CD4-positive, alpha-beta T cell (primary cell): ENCODE results near the gene SMIM36. TPM values are rescaled to one million over a fixed set of nuclear protein-coding genes. Genes with fewer than 3 reads are reported as not detected.

Source experiments
- ATAC-seq: fragments of 200-7000 bp; cut with Tn5 transposase; one replicate; pipeline ENCODE4 v1.10.0; 2022; ENCODE audit warnings: mild to moderate bottlenecking; ENCODE audit not compliant: poor library complexity
- CTCF ChIA-PET: fragments of 350-600 bp; sonication (Branson Sonifier 250); formaldehyde crosslinking; loops from one replicate; lab custom pipeline; 2021; ENCODE audit warnings: antibody characterized with exemption, inconsistent platforms; lab: Charles Lee
- POLR2A ChIA-PET: fragments of 350-600 bp; sonication (Branson Sonifier 250); formaldehyde crosslinking; loops from one replicate; lab custom pipeline; 2021; ENCODE audit warnings: antibody characterized with exemption, inconsistent platforms; lab: Charles Lee
- DNase-seq, 14 experiments: peaks; one replicate each; pipeline ENCODE4 v3.0.0-alpha.2; 2013 to 2020; ENCODE audit warnings: mixed read lengths in 2 of 14
- H3K27ac ChIP-seq, 2 donors: one replicate each; pipeline versions ENCODE4 v1.5.1 to v1.7.0; 2013; ENCODE audit warnings: low read length in 2 of 2, low read depth in 1 of 2, mild to moderate bottlenecking in 1 of 2
- H3K27me3 ChIP-seq, 2 experiments: 1 replicate in 1 of 2; 2 replicates in 1 of 2; pipeline versions ENCODE4 v1.6.1 to v1.7.0; 2013; ENCODE audit warnings: low read length in 2 of 2, control low read depth in 1 of 2, mild to moderate bottlenecking in 1 of 2, moderate library complexity in 1 of 2; ENCODE audit not compliant: insufficient read depth in 2 of 2, control insufficient read depth in 1 of 2
- H3K36me3 ChIP-seq: one replicate; pipeline ENCODE4 v1.6.1; 2013; ENCODE audit warnings: low read length, control low read depth; ENCODE audit not compliant: insufficient read depth
- H3K4me1 ChIP-seq: one replicate; pipeline ENCODE4 v1.6.1; 2013; ENCODE audit warnings: low read length, control low read depth; ENCODE audit not compliant: insufficient read depth
- H3K4me3 ChIP-seq: one replicate; pipeline ENCODE4 v1.5.1; 2013; ENCODE audit warnings: mild to moderate bottlenecking, low read length, moderate library complexity
- H3K9me3 ChIP-seq, 2 experiments: 1 replicate in 1 of 2; 2 replicates in 1 of 2; pipeline versions ENCODE4 v1.6.1 to v1.7.0; 2013; ENCODE audit warnings: low read length in 2 of 2, mild to moderate bottlenecking in 2 of 2, control low read depth in 1 of 2, moderate library complexity in 1 of 2; ENCODE audit not compliant: control insufficient read depth in 1 of 2, insufficient read depth in 1 of 2
- H3K27ac Mint-ChIP-seq: one replicate; pipeline ENCODE4 v1.8.0; 2020; ENCODE audit warnings: mixed read lengths
- H3K27me3 Mint-ChIP-seq: one replicate; pipeline ENCODE4 v1.8.0; 2021; ENCODE audit warnings: mixed read lengths
- H3K36me3 Mint-ChIP-seq: one replicate; pipeline ENCODE4 v1.8.0; 2021; ENCODE audit warnings: low read depth, mixed read lengths
- H3K4me1 Mint-ChIP-seq: one replicate; pipeline ENCODE4 v1.8.0; 2021; ENCODE audit warnings: low read depth, mixed read lengths
- H3K4me3 Mint-ChIP-seq: one replicate; pipeline ENCODE4 v1.8.0; 2020; ENCODE audit warnings: mild to moderate bottlenecking, mixed read lengths
- H3K9me3 Mint-ChIP-seq: one replicate; pipeline ENCODE4 v1.8.0; 2020; ENCODE audit warnings: mixed read lengths
- intact Hi-C, 2 experiments: fragments of 100-400 bp; cut with DNase I in 1 of 2; cut with micrococcal nuclease in 1 of 2; formaldehyde crosslinking; loops; one replicate each; pipeline versions ENCODE4 v1.15.1 to v1.9.0; 2023 to 2025; cut with DNase I, micrococcal nuclease
- total RNA-seq, 174 experiments: library from RNA in 2 of 174; stranded (reverse) in 2 of 174; gene quantifications; one replicate each; pipeline ENCODE4 v1.2.3 and lab custom pipeline; 2021 to 2026
- TF ChIP-seq, protein P1 (sequence below): fragments of 200-600 bp; IDR thresholded peaks from one replicate; pipeline ENCODE4 v1.8.0; 2022; ENCODE audit warnings: antibody characterized with exemption, mild to moderate bottlenecking

Gene SMIM36
- total RNA-seq, 2 experiments from 2014 or later = not detected

DNA sequence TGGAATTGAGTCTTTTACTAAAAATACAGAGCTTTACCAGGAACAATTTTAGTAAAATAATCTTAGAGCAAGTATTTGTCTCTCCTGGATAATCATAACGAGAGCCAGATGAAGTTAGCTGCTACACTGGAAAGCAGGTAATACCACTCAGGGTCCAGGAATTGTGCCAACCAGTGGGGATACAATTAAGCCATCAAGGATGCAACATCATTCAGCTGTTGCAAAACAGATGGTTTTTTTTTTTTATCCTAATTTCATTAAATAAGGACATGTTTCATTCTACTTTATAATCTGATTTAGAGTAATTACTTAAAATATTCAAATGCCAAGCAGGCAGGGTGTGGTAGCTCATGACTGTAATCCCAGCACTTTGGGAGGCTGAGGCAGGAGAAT is 99.8 kb downstream of the SMIM36 start:
- no peaks in the 10 kb centered on the region for H3K4me1 ChIP-seq
- Mint-ChIP-seq H3K27ac (no peak overlapping the region), H3K4me3 (no peak overlapping the region), H3K36me3 (peaks cover 70% of the 10 kb centered on the region), H3K4me1 (no peaks in the 10 kb centered on the region), H3K27me3 (no peaks in the 10 kb centered on the region), H3K9me3 (no peaks in the 10 kb centered on the region)
- CTCF ChIA-PET = no interaction called here
- no peaks in the 10 kb centered on the region for H3K27me3 ChIP-seq
- TF ChIP-seq, protein P1, sequence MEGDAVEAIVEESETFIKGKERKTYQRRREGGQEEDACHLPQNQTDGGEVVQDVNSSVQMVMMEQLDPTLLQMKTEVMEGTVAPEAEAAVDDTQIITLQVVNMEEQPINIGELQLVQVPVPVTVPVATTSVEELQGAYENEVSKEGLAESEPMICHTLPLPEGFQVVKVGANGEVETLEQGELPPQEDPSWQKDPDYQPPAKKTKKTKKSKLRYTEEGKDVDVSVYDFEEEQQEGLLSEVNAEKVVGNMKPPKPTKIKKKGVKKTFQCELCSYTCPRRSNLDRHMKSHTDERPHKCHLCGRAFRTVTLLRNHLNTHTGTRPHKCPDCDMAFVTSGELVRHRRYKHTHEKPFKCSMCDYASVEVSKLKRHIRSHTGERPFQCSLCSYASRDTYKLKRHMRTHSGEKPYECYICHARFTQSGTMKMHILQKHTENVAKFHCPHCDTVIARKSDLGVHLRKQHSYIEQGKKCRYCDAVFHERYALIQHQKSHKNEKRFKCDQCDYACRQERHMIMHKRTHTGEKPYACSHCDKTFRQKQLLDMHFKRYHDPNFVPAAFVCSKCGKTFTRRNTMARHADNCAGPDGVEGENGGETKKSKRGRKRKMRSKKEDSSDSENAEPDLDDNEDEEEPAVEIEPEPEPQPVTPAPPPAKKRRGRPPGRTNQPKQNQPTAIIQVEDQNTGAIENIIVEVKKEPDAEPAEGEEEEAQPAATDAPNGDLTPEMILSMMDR = no peak
- H3K4me3 ChIP-seq = no peak overlapping the region
- peaks cover 49% of the 10 kb centered on the region for H3K36me3 ChIP-seq
- intact Hi-C loops = loop anchor here in 1 of 2 experiments (10.0 kb wide), 1 partner anchor 1553 kb away; the partner anchor contains the start of gene COIL
- POLR2A ChIA-PET = no interaction called here
- H3K27ac ChIP-seq = no peak overlapping the region
- DNase-seq (no peak), ATAC-seq (no peak)
- no peaks in the 10 kb centered on the region for H3K9me3 ChIP-seq

DNA sequence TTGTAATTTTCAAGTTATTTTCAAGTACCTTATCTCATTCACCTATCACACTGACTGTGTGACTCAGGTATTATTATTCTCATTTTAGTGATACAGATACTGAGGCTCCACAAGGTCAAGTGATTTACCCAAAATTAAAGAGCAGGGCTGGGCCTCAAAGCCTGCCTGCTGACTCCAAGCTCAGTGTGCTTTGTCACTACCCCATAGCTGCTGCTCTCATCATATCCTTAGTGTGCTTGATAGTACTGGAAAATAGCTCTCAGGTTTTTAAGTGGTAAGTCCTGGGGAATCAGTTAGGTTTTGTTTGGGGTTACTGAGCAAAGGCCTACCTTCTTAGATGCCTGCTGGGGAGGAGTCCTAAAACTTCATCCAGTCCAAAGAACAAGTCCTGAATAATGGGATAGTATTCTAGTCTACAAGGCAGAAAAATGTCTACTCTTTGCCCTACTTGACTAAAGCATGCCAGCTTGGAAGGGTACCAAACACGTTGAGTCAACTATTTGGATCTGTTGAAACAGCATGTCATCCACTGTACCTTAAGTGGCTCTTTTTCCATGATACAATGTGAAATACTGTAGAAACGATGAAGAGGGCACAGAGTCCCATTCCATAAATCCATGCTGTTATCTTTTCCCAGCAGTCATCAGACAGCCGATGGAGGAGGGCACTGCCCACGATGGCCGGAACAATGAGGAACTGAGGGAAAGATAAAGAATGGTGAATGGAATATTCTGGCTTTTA is 100.4 kb downstream of the SMIM36 start:
- TF ChIP-seq, protein P1 = no peak
- H3K36me3 Mint-ChIP-seq = peaks cover 76% of the 10 kb centered on the region
- H3K9me3 Mint-ChIP-seq = no peaks in the 10 kb centered on the region
- ATAC-seq (no peak), DNase-seq (no peak)
- no peak overlapping the region for H3K27ac Mint-ChIP-seq
- peaks cover 52% of the 10 kb centered on the region for H3K36me3 ChIP-seq
- ChIA-PET POLR2A (no interaction called here), CTCF (no interaction called here)
- intact Hi-C loops = loop anchor here in 1 of 2 experiments (10.0 kb wide), 1 partner anchor 1554 kb away; the partner anchor contains the start of gene COIL
- H3K27me3 ChIP-seq = no peaks in the 10 kb centered on the region
- H3K27me3 Mint-ChIP-seq = no peaks in the 10 kb centered on the region
- H3K4me3 Mint-ChIP-seq = no peak overlapping the region
- no peaks in the 10 kb centered on the region for H3K9me3 ChIP-seq
- H3K4me1 ChIP-seq = no peaks in the 10 kb centered on the region
- H3K27ac ChIP-seq = no peak overlapping the region
- H3K4me1 Mint-ChIP-seq = no peaks in the 10 kb centered on the region
- no peak overlapping the region for H3K4me3 ChIP-seq

DNA sequence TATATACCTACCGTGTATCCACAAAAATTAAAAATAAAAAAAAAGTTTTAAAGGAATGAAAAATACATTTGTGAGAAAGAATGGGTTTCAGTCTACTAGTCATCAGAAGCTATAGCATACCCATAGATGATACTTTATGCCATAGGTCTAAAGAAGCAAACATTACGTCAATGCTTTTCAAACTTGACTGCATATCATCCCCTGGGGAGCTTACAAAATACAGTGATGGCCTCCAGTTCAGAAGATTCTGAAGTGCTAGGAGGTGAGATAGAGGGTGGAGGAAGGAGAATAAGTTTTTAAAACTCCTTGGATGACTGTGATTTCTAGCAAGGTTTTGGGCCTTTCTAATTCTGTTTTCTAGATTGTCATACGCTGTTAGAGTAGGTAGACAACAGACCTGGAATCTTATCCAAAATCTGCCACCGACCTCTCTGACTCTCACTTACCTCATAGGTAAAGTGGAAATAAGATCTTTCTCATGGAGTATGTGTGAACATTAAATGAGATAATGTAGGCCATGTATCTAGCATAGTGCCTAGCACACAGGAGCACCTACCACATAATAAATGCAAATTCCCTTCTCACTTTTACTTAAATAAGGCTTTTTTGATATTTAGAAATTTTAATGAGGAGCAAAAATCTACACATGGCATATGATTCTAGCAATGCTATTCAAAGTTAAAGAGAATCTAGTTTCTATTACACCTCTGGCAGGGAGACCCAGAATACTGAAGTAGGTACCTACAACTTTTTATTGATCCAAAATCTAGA is 102.0 kb downstream of the SMIM36 start:
- no peaks in the 10 kb centered on the region for H3K9me3 ChIP-seq
- TF ChIP-seq, protein P1 = no peak
- CTCF ChIA-PET = no interaction called here
- peaks cover 83% of the 10 kb centered on the region for H3K36me3 Mint-ChIP-seq
- H3K27ac ChIP-seq = no peak overlapping the region
- POLR2A ChIA-PET = no interaction called here
- DNase-seq (no peak), ATAC-seq (no peak)
- H3K4me1 Mint-ChIP-seq = no peaks in the 10 kb centered on the region
- no peak overlapping the region for H3K27ac Mint-ChIP-seq
- H3K9me3 Mint-ChIP-seq = no peaks in the 10 kb centered on the region
- H3K36me3 ChIP-seq = peaks cover 61% of the 10 kb centered on the region
- no peak overlapping the region for H3K4me3 ChIP-seq
- intact Hi-C loops = no loop called here
- H3K27me3 ChIP-seq = no peaks in the 10 kb centered on the region
- H3K4me3 Mint-ChIP-seq = no peak overlapping the region
- no peaks in the 10 kb centered on the region for H3K27me3 Mint-ChIP-seq
- H3K4me1 ChIP-seq = no peaks in the 10 kb centered on the region
